Sigmoid colon (tissue), 4 donors: ENCODE data around the gene HHIPL1.

ENCODE experiments used
- CTCF ChIP-seq, 4 experiments: fragments of 450-650 bp in 3 of 4; fragments of 200-600 bp in 1 of 4; IDR thresholded peaks; one replicate each; pipeline ENCODE4 v1.5.1; 2016 to 2019; ENCODE audit warnings: antibody characterized with exemption in 4 of 4, mild to moderate bottlenecking in 3 of 4, moderate library complexity in 2 of 4
- EP300 ChIP-seq, 4 donors: sonication (generic); formaldehyde crosslinking; IDR thresholded peaks; one replicate each; pipeline ENCODE4 v1.6.1; 2017; ENCODE audit warnings: antibody characterized with exemption in 4 of 4
- POLR2A ChIP-seq, 2 donors: fragments of 450-650 bp; IDR thresholded peaks; one replicate each; pipeline ENCODE4 v1.6.1; 2016; ENCODE audit warnings: antibody characterized with exemption in 2 of 2, mild to moderate bottlenecking in 2 of 2, moderate library complexity in 2 of 2
- POLR2AphosphoS5 ChIP-seq, 4 donors: sonication (generic); formaldehyde crosslinking; IDR thresholded peaks; one replicate each; pipeline ENCODE4 v1.6.1; 2017; ENCODE audit warnings: antibody characterized with exemption in 4 of 4

- TF ChIP-seq CTCF (IDR thresholded peaks at IDR 0.05) (no peak), POLR2A (IDR thresholded peaks at IDR 0.05) (no peak), POLR2AphosphoS5 (IDR thresholded peaks at IDR 0.05) (no peak), EP300 (IDR thresholded peaks at IDR 0.05) (no peak)
Observed at GRCh38 chr14:99612738-99613330, 32.1 kb upstream of the HHIPL1 start.
